Stomach (tissue), 9 donors: ENCODE data around the gene PIBF1. TPM values are rescaled to one million over a fixed set of nuclear protein-coding genes. Genes with fewer than 3 reads are reported as not detected.

ENCODE experiments used
- DNase-seq, 2 donors: peaks; one replicate each; pipeline versions ENCODE4 v3.0.0 to v3.0.0-alpha.2; 2013 to 2019
- H3K27ac ChIP-seq, 5 donors: fragments of 200-600 bp in 4 of 5; sonication (generic) in 4 of 5; one replicate each; pipeline ENCODE4 v1.5.1; 2013 to 2019; ENCODE audit warnings: mild to moderate bottlenecking in 1 of 5, moderate library complexity in 1 of 5
- H3K27me3 ChIP-seq, 3 donors: fragments of 200-600 bp; sonication (generic); one replicate each; pipeline ENCODE4 v1.5.1; 2017 to 2019; ENCODE audit warnings: mixed run types in 1 of 3
- H3K36me3 ChIP-seq, 4 donors: fragments of 200-600 bp; sonication (generic); 1 replicate in 3 of 4; 2 replicates in 1 of 4; pipeline ENCODE4 v1.5.1; 2016 to 2019
- H3K4me1 ChIP-seq, 4 donors: fragments of 200-600 bp; sonication (generic); one replicate each; pipeline ENCODE4 v1.5.1; 2016 to 2019
- H3K4me3 ChIP-seq, 4 donors: fragments of 200-600 bp; sonication (generic) in 3 of 4; one replicate each; pipeline ENCODE4 v1.5.1; 2016 to 2019; ENCODE audit warnings: mild to moderate bottlenecking in 1 of 4
- H3K9me3 ChIP-seq, 4 donors: fragments of 200-600 bp; sonication (generic); one replicate each; pipeline ENCODE4 v1.5.1; 2016 to 2019
- CTCF ChIP-seq, 7 experiments: fragments of 450-650 bp in 4 of 7; fragments of 200-600 bp in 3 of 7; sonication (generic) in 3 of 7; IDR thresholded peaks; one replicate each; pipeline ENCODE4 v1.5.1; 2016 to 2019; ENCODE audit warnings: antibody characterized with exemption in 7 of 7, control low read depth in 2 of 7, mild to moderate bottlenecking in 1 of 7
- EP300 ChIP-seq: sonication (generic); formaldehyde crosslinking; IDR thresholded peaks from one replicate; pipeline ENCODE4 v1.6.1; 2017; ENCODE audit warnings: antibody characterized with exemption
- POLR2A ChIP-seq, 4 donors: fragments of 450-650 bp; IDR thresholded peaks; one replicate each; pipeline ENCODE4 v1.6.1; 2016; ENCODE audit warnings: antibody characterized with exemption in 4 of 4, control low read depth in 2 of 4, mild to moderate bottlenecking in 1 of 4, moderate library complexity in 1 of 4
- POLR2AphosphoS5 ChIP-seq, 3 donors: sonication (generic); formaldehyde crosslinking; IDR thresholded peaks; one replicate each; pipeline ENCODE4 v1.6.1; 2016; ENCODE audit warnings: antibody characterized with exemption in 3 of 3
- WGBS, 5 donors: extraction: QIAGEN DNeasy Blood & Tissue Kit in 3 of 5; methylation state at CpG; one replicate each; pipeline versions ENCODE4 v1.1.5 to v1.1.7; 2013 to 2018; 5-methylcytosine and 5-hydroxymethylcytosine counted together
- intact Hi-C: fragments of 100-400 bp; cut with DNase I; formaldehyde crosslinking; loops from one replicate; pipeline ENCODE4 v1.15.1; 2023; ENCODE audit warnings: low total_unique reads
- polyA plus RNA-seq, 3 donors: library from polyadenylated mRNA; stranded (reverse); fragments of 200-250 nt; gene quantifications; one replicate each; pipeline ENCODE4 v1.2.3, GENCODE V29; 2013
- total RNA-seq, 5 donors: library from RNA; depleted of rRNA; stranded (reverse); fragments of >200 nt; gene quantifications; one replicate each; pipeline versions ENCODE4 v1.1.0 to v1.2.3, GENCODE V29; 2014 to 2016
- donor health status: healthy with polysubstance abuse.
- donor health status: Bipolar disorder and iron deficiency.
- donor health status: healthy.

Gene PIBF1
- total and polyA plus RNA-seq, 8 donors: 6.1 to 67.6 (median 17.8) TPM

- Histone ChIP-seq H3K27ac (no peak overlapping the region), H3K9me3 (no peaks in the 10 kb centered on the region), H3K36me3 (no peaks in the 10 kb centered on the region), H3K27me3 (no peaks in the 10 kb centered on the region), H3K4me1 (peaks cover 0 to 8% (median 5%) of the 10 kb centered on the region in 4 donors), H3K4me3 (no peak overlapping the region)
- intact Hi-C loops: no loop called here
- TF ChIP-seq CTCF (IDR thresholded peaks at IDR 0.05) (no peak), POLR2A (IDR thresholded peaks at IDR 0.05) (no peak), POLR2AphosphoS5 (IDR thresholded peaks at IDR 0.05) (no peak), EP300 (no peak)
- DNase-seq: no peak
- 93 to 98% (median 94%) methylated on average over 2 of the region's 2 CpGs for WGBS, 5 donors
Observed at GRCh38 chr13:73034901-73035300, 253.0 kb downstream of the PIBF1 start.

GRCh38 chr13:73035660-73036059 lies 253.7 kb downstream of the PIBF1 start:
- Histone ChIP-seq H3K27me3 (no peaks in the 10 kb centered on the region), H3K4me1 (peaks cover 0 to 16% (median 6%) of the 10 kb centered on the region in 4 donors), H3K27ac (no peak overlapping the region), H3K4me3 (no peak overlapping the region), H3K36me3 (no peaks in the 10 kb centered on the region), H3K9me3 (no peaks in the 10 kb centered on the region)
- DNase-seq: no peak
- intact Hi-C loops: no loop called here
- WGBS, 5 donors: 53 to 68% (median 59%) methylated on average over 2 of the region's 2 CpGs
- TF ChIP-seq CTCF (IDR thresholded peaks at IDR 0.05) (no peak), POLR2AphosphoS5 (IDR thresholded peaks at IDR 0.05) (no peak), EP300 (no peak), POLR2A (IDR thresholded peaks at IDR 0.05) (no peak)

- intact Hi-C loops: no loop called here
- H3K36me3 ChIP-seq: no peaks in the 10 kb centered on the region
- H3K9me3 ChIP-seq: no peaks in the 10 kb centered on the region
- no peak for DNase-seq
- no peaks in the 10 kb centered on the region for H3K27me3 ChIP-seq
- 91 to 98% (median 97%) methylated on average over 4 of the region's 4 CpGs for WGBS, 5 donors
- peaks cover 0 to 23% (median 6%) of the 10 kb centered on the region in 4 donors for H3K4me1 ChIP-seq
- TF ChIP-seq EP300: no peak
- no peak for TF ChIP-seq POLR2A (IDR thresholded peaks at IDR 0.05)
- no peak for TF ChIP-seq CTCF (IDR thresholded peaks at IDR 0.05)
- TF ChIP-seq POLR2AphosphoS5 (IDR thresholded peaks at IDR 0.05): no peak
- no peak overlapping the region for H3K4me3 ChIP-seq
- H3K27ac ChIP-seq: no peak overlapping the region
Observed at GRCh38 chr13:73036566-73036965, 254.6 kb downstream of the PIBF1 start.

- intact Hi-C loops: no loop called here
- Histone ChIP-seq H3K27me3 (no peaks in the 10 kb centered on the region), H3K27ac (no peak overlapping the region), H3K4me1 (peaks cover 0 to 23% (median 6%) of the 10 kb centered on the region in 4 donors), H3K9me3 (no peaks in the 10 kb centered on the region), H3K4me3 (no peak overlapping the region), H3K36me3 (no peaks in the 10 kb centered on the region)
- no peak for DNase-seq
- TF ChIP-seq POLR2A (IDR thresholded peaks at IDR 0.05) (no peak), CTCF (IDR thresholded peaks at IDR 0.05) (no peak), POLR2AphosphoS5 (IDR thresholded peaks at IDR 0.05) (no peak), EP300 (no peak)
Observed at GRCh38 chr13:73038064-73038463, 256.1 kb downstream of the PIBF1 start.
